Uterus (tissue), 2 donors: Measurements from ENCODE around the gene NPAT.

ENCODE experiments used
- CTCF ChIP-seq, 4 experiments: fragments of 200-600 bp in 2 of 4; fragments of 450-650 bp in 2 of 4; sonication (generic) in 2 of 4; IDR thresholded peaks; one replicate each; pipeline ENCODE4 v1.5.1; 2016 to 2019; ENCODE audit warnings: antibody characterized with exemption in 4 of 4, mild to moderate bottlenecking in 2 of 4, moderate library complexity in 1 of 4
- POLR2A ChIP-seq, 2 donors: fragments of 450-650 bp; IDR thresholded peaks; one replicate each; pipeline ENCODE4 v1.6.1; 2016; ENCODE audit warnings: antibody characterized with exemption in 2 of 2, mild to moderate bottlenecking in 1 of 2, moderate library complexity in 1 of 2

- no peak for TF ChIP-seq POLR2A (IDR thresholded peaks at IDR 0.05)
- no peak for TF ChIP-seq CTCF (IDR thresholded peaks at IDR 0.05)
Measured at GRCh38 chr11:108204929-108205499, 17.4 kb downstream of the NPAT start.
